ENCODE results near the gene MUC6. TPM values are rescaled to one million over a fixed set of nuclear protein-coding genes. Genes with fewer than 3 reads are reported as not detected.

MUC6 gene
- total and polyA plus RNA-seq, 2 donors (not counting 3 experiments of a cell fraction or from before 2014, with no cell fraction given) = not detected

DNA sequence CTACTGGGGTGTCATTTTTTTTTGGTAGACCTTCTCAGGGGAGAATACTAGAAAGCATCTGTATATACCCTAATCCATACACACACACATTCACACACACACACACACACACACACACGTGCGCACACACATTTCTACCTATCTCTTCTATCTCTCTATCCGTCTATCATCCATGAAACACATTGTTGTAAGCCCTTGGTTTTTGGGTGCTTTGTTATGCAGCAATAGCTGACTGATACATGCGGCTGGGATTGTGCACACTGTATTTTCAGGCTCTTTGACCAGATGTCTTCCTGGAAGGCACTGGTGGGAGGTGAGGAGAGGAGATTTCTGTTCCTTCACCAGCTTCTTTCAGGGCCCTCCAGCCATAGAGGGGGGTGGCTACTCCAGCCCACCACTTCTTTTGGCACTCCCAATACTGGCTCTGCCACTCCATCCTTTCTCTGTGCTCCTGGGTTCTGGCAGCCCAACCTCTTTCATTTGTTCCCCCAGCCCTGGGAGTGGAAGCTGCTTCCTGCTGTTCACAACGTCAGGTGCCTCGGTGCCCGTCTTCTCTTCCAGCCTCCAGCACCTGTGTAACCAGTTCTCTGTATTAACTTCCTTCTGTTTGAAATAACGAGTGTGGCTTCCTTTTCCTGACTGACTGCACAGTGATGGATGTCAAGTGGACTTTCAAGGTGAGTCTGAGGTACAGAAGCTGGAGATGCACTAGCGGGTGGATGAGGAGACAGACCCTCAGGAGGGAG lies 25.7 kb upstream of the MUC6 start:
- Histone ChIP-seq H3K4me1 (ENCODE audit: control insufficient read depth, extremely low read depth, insufficient read depth, low read length) (no peaks in the 10 kb centered on the region), H3K27ac (ENCODE audit: insufficient read depth, low read depth, low read length) (no peak overlapping the region), H3K27me3 (ENCODE audit: control insufficient read depth in 2 of 2, insufficient read depth in 2 of 2, low read length in 2 of 2) (peaks cover 5 to 7% of the 10 kb centered on the region in 2 experiments), H3K4me3 (replicated peaks in 1 of 3; ENCODE audit: insufficient read depth in 1 of 3, low read depth in 1 of 3, low read length in 3 of 3) (no peak overlapping the region), H3K79me2 (ENCODE audit: control insufficient read depth, insufficient read depth, low read length) (no peaks in the 10 kb centered on the region), H3K36me3 (ENCODE audit: control insufficient read depth in 2 of 2, extremely low read depth in 1 of 2, insufficient read depth in 2 of 2, low read length in 2 of 2) (no peaks in the 10 kb centered on the region), H3K4me2 (ENCODE audit: insufficient read depth, low read length) (no peak overlapping the region), H3K9ac (replicated peaks; ENCODE audit: extremely low read depth, insufficient read depth, low read length) (no peak overlapping the region), H3K9me3 (replicated peaks; ENCODE audit: control insufficient read depth, insufficient read depth, low read length) (no peaks in the 10 kb centered on the region), H2AFZ (ENCODE audit: low read depth, low read length) (no peak overlapping the region), H4K20me1 (replicated peaks; ENCODE audit: control insufficient read depth, extremely low read depth, insufficient read depth, low read length) (no peaks in the 10 kb centered on the region), H3K9me1 (replicated peaks; ENCODE audit: control insufficient read depth, extremely low read depth, insufficient read depth, low read length) (no peaks in the 10 kb centered on the region)
- dilution Hi-C loops (cut with MboI; ENCODE audit: extremely low pct_ligation_motif_present, low sequenced_read_pairs) (no loop called here), intact Hi-C loops (cut with micrococcal nuclease) (no loop called here)
- ChIA-PET POLR2A (no interaction called here), CTCF (interaction anchor here (1.3 kb wide), 1 partner anchor 11 kb away, joined by 4 read pairs; no protein-coding TSS in a partner anchor)
- TF ChIP-seq EZH2 (IDR thresholded peaks at IDR 0.05; ENCODE audit: borderline replicate concordance, low read depth, low read length, severe bottlenecking) = no peak
- TF ChIP-seq POLR2A (IDR thresholded peaks at IDR 0.05; ENCODE audit: low read depth, low read length) = no peak
- TF ChIP-seq, protein P1, sequence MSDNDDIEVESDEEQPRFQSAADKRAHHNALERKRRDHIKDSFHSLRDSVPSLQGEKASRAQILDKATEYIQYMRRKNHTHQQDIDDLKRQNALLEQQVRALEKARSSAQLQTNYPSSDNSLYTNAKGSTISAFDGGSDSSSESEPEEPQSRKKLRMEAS (IDR thresholded peaks at IDR 0.05; ENCODE audit: insufficient read depth, insufficient read length) = no peak
- TF ChIP-seq JUN (IDR thresholded peaks at IDR 0.05; ENCODE audit: borderline replicate concordance, insufficient read depth, insufficient read length, low read depth) = no peak
- no peak for TF ChIP-seq MYC (IDR thresholded peaks at IDR 0.05; ENCODE audit: low read depth, low read length)
- no peak for TF ChIP-seq FOS (IDR thresholded peaks at IDR 0.05; ENCODE audit: borderline replicate concordance, insufficient read depth, low read length)
- no peak for TF ChIP-seq CTCF (IDR thresholded peaks at IDR 0.05; ENCODE audit: extremely low read depth in 1 of 2, insufficient read depth in 1 of 2, low read depth in 1 of 2, low read length in 2 of 2)
- no peak for TF ChIP-seq GATA2 (IDR thresholded peaks at IDR 0.05; ENCODE audit: insufficient read depth, insufficient read length, low read depth, low read length)
- no TSS peak for BruUV-seq (replicated peaks)
- no peak for DNase-seq (ENCODE audit: low read depth, low spot score)
- FAIRE-seq = no peak
